Upper lobe of left lung (tissue), 4 donors: ENCODE results near the gene DLG2.

Source experiments
- CTCF ChIP-seq, 6 experiments: fragments of 450-650 bp in 4 of 6; fragments of 200-600 bp in 2 of 6; sonication (generic) in 2 of 6; IDR thresholded peaks; one replicate each; pipeline ENCODE4 v1.5.1; 2016 to 2019; ENCODE audit warnings: antibody characterized with exemption in 6 of 6
- EP300 ChIP-seq, 4 donors: sonication (generic); formaldehyde crosslinking; IDR thresholded peaks; one replicate each; pipeline ENCODE4 v1.5.1; 2017; ENCODE audit warnings: antibody characterized with exemption in 4 of 4, control low read depth in 2 of 4
- POLR2A ChIP-seq, 4 donors: fragments of 450-650 bp; IDR thresholded peaks; one replicate each; pipeline ENCODE4 v1.5.1; 2016 to 2017; ENCODE audit warnings: antibody characterized with exemption in 4 of 4, mild to moderate bottlenecking in 2 of 4
- POLR2AphosphoS5 ChIP-seq, 2 donors: sonication (generic); formaldehyde crosslinking; IDR thresholded peaks; one replicate each; pipeline ENCODE4 v1.5.1; 2017; ENCODE audit warnings: antibody characterized with exemption in 2 of 2

- peak in 3 of 6 experiments; percentile 9 to 26 (median 22) for TF ChIP-seq CTCF (IDR thresholded peaks at IDR 0.05)
- no peak for TF ChIP-seq POLR2AphosphoS5 (IDR thresholded peaks at IDR 0.05)
- no peak for TF ChIP-seq POLR2A (IDR thresholded peaks at IDR 0.05)
- TF ChIP-seq EP300 (IDR thresholded peaks at IDR 0.05), result no peak
Observed at GRCh38 chr11:84780689-84781293, 846.4 kb downstream of the DLG2 start.
